Fibroblast of pulmonary artery (primary cell): Measurements from ENCODE around the gene DCAF8.

Experiments used
- DNase-seq: peaks from one replicate; pipeline ENCODE4 v3.0.0-alpha.2; 2010; ENCODE audit warnings: low read depth
- H3K4me3 ChIP-seq: replicated peaks from 2 replicates; pipeline ENCODE4 v1.5.1; 2011; ENCODE audit warnings: low read depth, mild to moderate bottlenecking, control low read depth, low read length, moderate library complexity
- CTCF ChIP-seq: IDR thresholded peaks from 2 replicates; pipeline ENCODE4 v1.5.1; 2011; ENCODE audit warnings: mild to moderate bottlenecking, control low read depth, low read length, inconsistent platforms; ENCODE audit errors: missing control alignments

DCAF8 gene

DNA sequence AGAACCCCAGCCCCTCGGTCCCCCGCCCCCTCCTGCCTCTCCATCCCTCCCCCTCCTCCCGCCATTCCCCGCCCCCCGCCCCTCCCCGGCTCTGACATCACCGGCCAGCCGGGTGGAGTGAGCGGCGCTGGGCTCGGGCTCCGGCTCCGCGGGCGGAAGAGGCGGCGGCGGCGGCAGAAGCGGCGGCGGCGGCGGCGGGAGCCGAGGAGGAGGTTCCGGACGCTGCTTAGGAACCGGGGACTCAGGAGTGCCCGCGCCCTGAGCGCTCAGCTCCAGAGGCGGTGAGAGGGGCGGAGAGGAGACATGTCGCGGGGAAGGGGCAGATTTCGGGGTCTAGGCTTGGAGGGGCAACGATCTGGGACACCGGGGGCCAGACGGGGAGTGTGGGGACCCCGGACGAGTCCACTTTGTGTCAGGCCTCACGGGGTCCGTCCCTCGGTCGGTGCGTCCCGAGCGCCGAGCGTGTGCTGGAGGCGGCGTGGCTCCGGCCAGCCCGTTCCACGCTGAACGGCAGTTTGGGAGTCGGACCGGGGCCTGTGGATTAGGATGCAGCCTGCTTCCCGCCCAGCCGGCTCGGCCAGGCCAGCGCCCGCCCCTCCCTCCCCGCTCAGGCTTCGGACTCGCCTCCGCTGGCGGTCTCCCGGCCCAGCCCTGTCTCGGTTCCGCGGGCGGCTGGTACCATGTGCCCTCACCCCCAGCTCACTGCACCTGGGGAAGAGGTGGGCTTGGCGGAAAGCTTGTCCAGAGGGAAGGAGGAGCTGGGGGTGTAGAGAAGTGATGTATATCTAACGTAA is 56.9 kb downstream of the DCAF8 start, which contains the start of gene PEA15:
Gene PEA15 (plus strand): TSS at position 143 of the 794 bp plus-strand sequence. CDS start 6,161 bp downstream, outside the sequence.
- H3K4me3 ChIP-seq: peak within 1 kb of the TSS; percentile 92
- peak; percentile 64 for DNase-seq
- TF ChIP-seq CTCF: no peak

- DNase-seq: no peak
- no peak for TF ChIP-seq CTCF
- H3K4me3 ChIP-seq: peak overlapping the region; percentile 27
Measured at GRCh38 chr1:160204526-160205241, 57.7 kb downstream of the DCAF8 start.

GRCh38 chr1:160200786-160201185 is 61.6 kb downstream of the DCAF8 start:
- no peak for DNase-seq

DNA sequence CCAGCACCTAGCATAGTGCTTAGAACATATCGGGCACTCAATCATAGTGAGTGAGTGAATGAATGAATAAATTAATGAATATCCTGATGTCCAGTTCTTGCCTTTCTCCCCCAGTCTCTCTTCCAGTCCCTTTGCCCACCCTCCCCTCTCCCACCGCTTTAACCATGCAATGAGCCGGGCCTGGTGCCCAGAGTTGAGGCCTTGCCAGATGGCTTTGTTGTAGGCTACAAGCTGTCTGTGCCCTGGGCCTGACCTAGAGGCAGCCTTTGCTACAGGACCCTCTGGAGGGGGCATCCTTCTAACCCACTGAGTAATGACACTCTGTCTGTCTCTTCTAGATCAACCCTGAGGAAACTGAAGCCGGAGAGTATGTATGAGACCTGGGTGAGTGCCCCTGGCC is 65.1 kb downstream of the DCAF8 start:
- no peak for TF ChIP-seq CTCF
- no peak overlapping the region for H3K4me3 ChIP-seq

More at GRCh38 chr1:160200786-160201185, 61.6 kb downstream of the DCAF8 start:
- TF ChIP-seq CTCF: no peak
- H3K4me3 ChIP-seq: no peak overlapping the region

GRCh38 chr1:160196143-160196542 is 66.2 kb downstream of the DCAF8 start:
- DNase-seq: no peak
- no peak overlapping the region for H3K4me3 ChIP-seq
- no peak for TF ChIP-seq CTCF

More for the DNA sequence above, 65.1 kb downstream of the DCAF8 start:
- no peak for DNase-seq

DNA sequence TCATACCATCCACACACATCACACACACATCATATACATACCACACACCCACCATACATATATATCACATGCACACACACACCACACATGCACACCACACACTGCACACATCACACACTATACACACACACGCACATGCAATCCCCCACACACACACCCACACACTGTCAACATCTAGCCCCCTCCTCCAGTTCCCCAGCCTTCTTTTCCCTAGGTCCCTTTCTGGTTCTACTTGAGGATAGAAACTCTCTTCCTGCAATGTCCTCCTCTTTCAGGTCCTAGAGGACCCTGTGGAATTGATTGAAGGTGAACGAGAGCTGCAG is 67.7 kb downstream of the DCAF8 start:
- TF ChIP-seq CTCF: no peak
- no peak for DNase-seq
- H3K4me3 ChIP-seq: no peak overlapping the region
